ENCODE measurements around the gene PROCA1. TPM values are rescaled to one million over a fixed set of nuclear protein-coding genes. Genes with fewer than 3 reads are reported as not detected.

The PROCA1 gene
- total RNA-seq, 4 donors from 2014 or later = 1.7 to 3.5 (median 3.1) TPM; not detected in 1

- H3K4me1 ChIP-seq = peaks cover 0 to 30% (median 2%) of the 10 kb centered on the region in 4 donors
- H3K9me3 ChIP-seq = no peaks in the 10 kb centered on the region
- H3K4me3 ChIP-seq = no peak overlapping the region
- TF ChIP-seq POLR2A (IDR thresholded peaks at IDR 0.05) (no peak), CTCF (IDR thresholded peaks at IDR 0.05) (no peak)
- H3K36me3 ChIP-seq = peaks cover 0 to 76% (median 0%) of the 10 kb centered on the region in 3 donors
- no peak overlapping the region for H3K27ac ChIP-seq
- DNase-seq = no peak
- no peaks in the 10 kb centered on the region for H3K27me3 ChIP-seq
These were observed 10.7 kb downstream of the PROCA1 start for GRCh38 chr17:28700830-28701492.

- peaks cover 0 to 30% (median 2%) of the 10 kb centered on the region in 4 donors for H3K4me1 ChIP-seq
- H3K27ac ChIP-seq = peak overlapping the region in 1 of 4 donors; percentile 34
- H3K9me3 ChIP-seq = no peaks in the 10 kb centered on the region
- H3K4me3 ChIP-seq = no peak overlapping the region
- no peaks in the 10 kb centered on the region for H3K27me3 ChIP-seq
- no peak for DNase-seq
- TF ChIP-seq POLR2A (IDR thresholded peaks at IDR 0.05) (no peak), CTCF (IDR thresholded peaks at IDR 0.05) (no peak)
- H3K36me3 ChIP-seq = peaks cover 0 to 83% (median 0%) of the 10 kb centered on the region in 3 donors
These were observed 11.4 kb downstream of the PROCA1 start for GRCh38 chr17:28700278-28700677.

GRCh38 chr17:28698253-28698941 is 13.3 kb downstream of the PROCA1 start:
- Histone ChIP-seq H3K9me3 (no peaks in the 10 kb centered on the region), H3K4me3 (peak overlapping the region in 1 of 4 donors; percentile 13), H3K36me3 (peaks cover 0 to 100% (median 3%) of the 10 kb centered on the region in 3 donors), H3K27ac (peak overlapping the region in 3 of 4 donors; percentile 72 to 87 (median 77)), H3K4me1 (peaks cover 0 to 30% (median 2%) of the 10 kb centered on the region in 4 donors), H3K27me3 (no peaks in the 10 kb centered on the region)
- DNase-seq = peak in 2 of 3 donors; percentile 88 to 90
- peak; percentile 90 to 91 for TF ChIP-seq POLR2A (IDR thresholded peaks at IDR 0.05)
- peak in 3 of 6 experiments; percentile 6 to 26 (median 19) for TF ChIP-seq CTCF (IDR thresholded peaks at IDR 0.05)

GRCh38 chr17:28693869-28694268 is 17.8 kb downstream of the PROCA1 start:
- peaks cover 0 to 15% (median 0%) of the 10 kb centered on the region in 4 donors for H3K4me1 ChIP-seq
- TF ChIP-seq POLR2A (IDR thresholded peaks at IDR 0.05) (no peak), CTCF (IDR thresholded peaks at IDR 0.05) (no peak)
- H3K9me3 ChIP-seq = no peaks in the 10 kb centered on the region
- H3K27me3 ChIP-seq = no peaks in the 10 kb centered on the region
- no peak overlapping the region for H3K27ac ChIP-seq
- no peak overlapping the region for H3K4me3 ChIP-seq
- H3K36me3 ChIP-seq = peaks cover 0 to 100% (median 3%) of the 10 kb centered on the region in 3 donors
- DNase-seq = no peak

- no peak overlapping the region for H3K27ac ChIP-seq
- TF ChIP-seq CTCF (IDR thresholded peaks at IDR 0.05) (no peak), POLR2A (IDR thresholded peaks at IDR 0.05) (no peak)
- H3K27me3 ChIP-seq = no peaks in the 10 kb centered on the region
- H3K4me3 ChIP-seq = no peak overlapping the region
- peaks cover 0 to 100% (median 4%) of the 10 kb centered on the region in 3 donors for H3K36me3 ChIP-seq
- DNase-seq = no peak
- H3K9me3 ChIP-seq = no peaks in the 10 kb centered on the region
- no peaks in the 10 kb centered on the region for H3K4me1 ChIP-seq
These were observed 22.7 kb downstream of the PROCA1 start for GRCh38 chr17:28689011-28689410.
